ENCODE measurements around the gene XYLT2. TPM values are rescaled to one million over a fixed set of nuclear protein-coding genes. Genes with fewer than 3 reads are reported as not detected.

Gene XYLT2
- total RNA-seq, 2 donors from 2014 or later, result 22.8 to 31.3 TPM

DNA sequence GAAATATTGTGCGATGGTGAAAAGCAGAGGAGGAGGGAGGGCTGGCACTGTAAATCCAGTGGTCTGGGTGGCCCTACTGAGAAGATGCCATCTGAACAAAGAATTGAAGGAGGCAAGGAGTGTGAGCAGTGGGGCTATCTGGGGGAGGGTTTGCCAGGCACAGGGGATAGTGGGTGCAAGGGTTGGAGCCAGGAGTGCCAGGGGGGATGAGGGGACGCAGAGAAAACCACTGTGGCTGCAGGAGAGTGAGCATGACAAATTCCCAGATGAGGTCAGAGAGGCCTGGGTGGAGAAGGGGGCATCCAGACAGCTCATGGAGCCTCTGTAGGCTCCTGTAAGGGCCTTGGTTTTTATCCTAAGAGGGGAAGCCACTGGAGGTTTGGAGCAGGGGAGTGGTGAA is 4.8 kb downstream of the XYLT2 start:
- Histone ChIP-seq H3K4me1 (peaks cover 17% of the 10 kb centered on the region), H3K9me3 (no peaks in the 10 kb centered on the region), H3K27ac (no peak overlapping the region), H3K4me3 (no peak overlapping the region), H3K36me3 (replicated peaks in 1 of 2; ENCODE audit: insufficient read depth in 1 of 2, low read depth in 2 of 2) (peaks cover 0 to 2% of the 10 kb centered on the region in 2 donors), H3K27me3 (no peaks in the 10 kb centered on the region)
- DNase-seq (no peak), ATAC-seq (no peak)
- no peak for TF ChIP-seq POLR2A (IDR thresholded peaks at IDR 0.05)
- TF ChIP-seq, protein P1, sequence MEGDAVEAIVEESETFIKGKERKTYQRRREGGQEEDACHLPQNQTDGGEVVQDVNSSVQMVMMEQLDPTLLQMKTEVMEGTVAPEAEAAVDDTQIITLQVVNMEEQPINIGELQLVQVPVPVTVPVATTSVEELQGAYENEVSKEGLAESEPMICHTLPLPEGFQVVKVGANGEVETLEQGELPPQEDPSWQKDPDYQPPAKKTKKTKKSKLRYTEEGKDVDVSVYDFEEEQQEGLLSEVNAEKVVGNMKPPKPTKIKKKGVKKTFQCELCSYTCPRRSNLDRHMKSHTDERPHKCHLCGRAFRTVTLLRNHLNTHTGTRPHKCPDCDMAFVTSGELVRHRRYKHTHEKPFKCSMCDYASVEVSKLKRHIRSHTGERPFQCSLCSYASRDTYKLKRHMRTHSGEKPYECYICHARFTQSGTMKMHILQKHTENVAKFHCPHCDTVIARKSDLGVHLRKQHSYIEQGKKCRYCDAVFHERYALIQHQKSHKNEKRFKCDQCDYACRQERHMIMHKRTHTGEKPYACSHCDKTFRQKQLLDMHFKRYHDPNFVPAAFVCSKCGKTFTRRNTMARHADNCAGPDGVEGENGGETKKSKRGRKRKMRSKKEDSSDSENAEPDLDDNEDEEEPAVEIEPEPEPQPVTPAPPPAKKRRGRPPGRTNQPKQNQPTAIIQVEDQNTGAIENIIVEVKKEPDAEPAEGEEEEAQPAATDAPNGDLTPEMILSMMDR (IDR thresholded peaks at IDR 0.05), result no peak
- intact Hi-C loops (cut with DNase I), result no loop called here
- 91 to 94% methylated on average over 2 of the region's 2 CpGs for WGBS, 2 donors

DNA sequence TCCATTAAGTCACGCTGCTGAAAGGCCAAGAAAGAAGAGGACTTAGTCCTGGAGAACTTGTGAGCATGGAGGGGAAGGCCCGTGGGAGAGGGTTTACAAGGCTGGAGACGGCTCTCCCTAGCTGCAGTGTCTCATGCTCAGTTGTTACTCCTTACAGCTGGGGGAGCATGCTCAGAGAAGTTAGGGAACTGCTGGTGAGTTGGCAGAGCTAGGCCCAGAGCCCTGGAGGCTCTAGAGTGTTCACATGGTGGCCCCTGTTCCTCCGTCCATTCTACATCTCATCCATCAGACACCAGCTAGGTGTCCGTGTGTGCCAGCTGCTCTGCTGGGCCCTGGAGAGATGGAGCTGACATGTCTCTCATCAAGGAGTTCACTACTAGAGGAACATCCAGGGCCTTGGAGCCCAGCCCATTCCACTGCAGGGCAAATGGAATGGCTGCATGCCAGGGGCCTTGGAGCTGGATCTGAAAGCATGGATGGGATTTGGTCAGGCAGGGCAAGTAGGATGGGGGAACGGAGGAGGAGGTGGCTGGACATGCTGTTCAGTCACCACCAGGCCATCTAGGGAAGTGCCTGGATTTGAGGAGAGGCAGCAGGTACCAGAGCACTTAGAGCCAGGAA is 6.3 kb downstream of the XYLT2 start:
- no peaks in the 10 kb centered on the region for H3K27me3 ChIP-seq
- intact Hi-C loops (cut with DNase I), result no loop called here
- WGBS, 2 donors, result 81 to 84% methylated on average over 4 to 6 of the region's 6 CpGs
- TF ChIP-seq, protein P1 (IDR thresholded peaks at IDR 0.05), result no peak
- TF ChIP-seq POLR2A (IDR thresholded peaks at IDR 0.05), result no peak
- DNase-seq (peak in 1 of 4 donors; percentile 49), ATAC-seq (no peak)
- no peak overlapping the region for H3K27ac ChIP-seq
- H3K9me3 ChIP-seq, result no peaks in the 10 kb centered on the region
- H3K36me3 ChIP-seq (replicated peaks in 1 of 2; ENCODE audit: insufficient read depth in 1 of 2, low read depth in 2 of 2), result peaks cover 7 to 8% of the 10 kb centered on the region in 2 donors
- peaks cover 10% of the 10 kb centered on the region for H3K4me1 ChIP-seq
- no peak overlapping the region for H3K4me3 ChIP-seq

DNA sequence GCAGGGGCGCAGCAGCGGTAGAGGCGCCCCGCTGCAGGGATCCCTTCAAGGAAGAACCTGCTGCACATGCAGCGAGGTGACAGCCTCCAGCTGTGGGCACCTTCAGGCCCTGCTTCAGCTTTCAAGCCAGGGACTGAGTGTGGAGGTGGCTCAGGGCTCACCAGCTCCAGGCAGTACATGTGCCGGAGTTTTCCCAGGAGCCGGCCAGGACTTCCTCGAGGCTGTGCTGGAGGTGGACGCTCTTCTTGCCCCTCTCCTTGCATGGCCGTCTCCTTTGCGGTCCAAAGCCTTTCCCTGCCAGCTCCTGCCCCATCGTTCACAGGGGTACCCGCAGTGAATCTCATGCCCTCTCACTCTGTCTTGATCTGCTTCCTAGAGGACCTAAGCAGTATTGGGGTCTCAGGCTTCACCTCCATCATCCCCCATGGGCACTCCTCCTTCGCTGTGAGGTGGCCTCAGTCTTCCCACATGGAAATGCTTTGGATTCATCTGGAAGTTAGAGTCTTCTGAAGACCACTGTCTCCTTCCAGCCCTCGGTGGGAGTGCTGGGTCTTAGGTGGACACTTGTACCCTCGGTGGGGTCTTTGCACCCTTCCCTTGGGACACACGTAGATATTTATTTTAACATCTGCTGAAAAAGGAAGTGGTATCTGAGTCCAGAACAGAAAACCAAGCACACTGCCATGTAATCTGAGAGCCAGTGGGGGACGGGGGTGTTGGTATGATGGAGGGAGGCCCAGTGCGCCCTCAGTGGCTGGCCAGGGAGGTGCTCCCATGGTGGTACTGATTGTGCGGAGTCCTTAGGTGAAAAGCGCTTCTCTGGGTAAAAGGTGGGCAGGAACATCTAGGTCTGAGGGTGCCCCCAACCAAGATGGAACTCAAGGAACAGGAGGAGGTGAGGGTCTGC is 7.0 kb downstream of the XYLT2 start:
- 92 to 93% methylated on average over 20 to 21 of the region's 21 CpGs for WGBS, 2 donors
- DNase-seq (no peak), ATAC-seq (no peak)
- intact Hi-C loops (cut with DNase I), result no loop called here
- Histone ChIP-seq H3K27me3 (no peaks in the 10 kb centered on the region), H3K4me3 (no peak overlapping the region), H3K9me3 (no peaks in the 10 kb centered on the region), H3K4me1 (peaks cover 3% of the 10 kb centered on the region), H3K36me3 (replicated peaks in 1 of 2; ENCODE audit: insufficient read depth in 1 of 2, low read depth in 2 of 2) (peaks cover 7 to 8% of the 10 kb centered on the region in 2 donors), H3K27ac (no peak overlapping the region)
- no peak for TF ChIP-seq POLR2A (IDR thresholded peaks at IDR 0.05)
- TF ChIP-seq, protein P1 (IDR thresholded peaks at IDR 0.05), result no peak

DNA sequence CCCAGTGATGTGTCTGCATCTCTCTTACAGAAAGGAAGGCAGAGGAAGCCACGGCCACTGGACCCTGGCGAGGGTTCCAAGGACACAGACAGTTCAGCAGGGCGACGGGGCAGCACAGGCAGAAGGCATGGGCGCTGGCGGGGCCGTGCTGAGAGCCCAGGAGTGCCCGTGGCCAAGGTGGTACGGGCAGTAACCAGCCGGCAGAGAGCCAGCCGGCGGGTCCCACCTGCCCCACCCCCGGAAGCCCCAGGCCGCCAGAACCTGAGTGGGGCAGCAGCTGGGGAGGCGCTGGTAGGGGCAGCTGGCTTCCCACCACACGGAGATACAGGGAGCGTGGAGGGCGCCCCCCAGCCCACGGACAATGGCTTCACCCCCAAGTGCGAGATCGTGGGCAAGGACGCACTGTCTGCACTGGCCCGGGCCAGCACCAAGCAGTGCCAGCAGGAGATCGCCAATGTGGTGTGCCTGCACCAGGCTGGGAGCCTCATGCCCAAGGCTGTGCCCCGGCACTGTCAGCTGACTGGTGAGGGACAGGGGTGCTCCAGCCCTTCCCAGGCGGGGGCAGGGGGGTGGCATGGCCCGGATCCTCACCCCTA is 7.8 kb downstream of the XYLT2 start:
- WGBS, 2 donors, result 88 to 91% methylated on average over 2 to 19 of the region's 27 CpGs
- no peak overlapping the region for H3K4me3 ChIP-seq
- no peaks in the 10 kb centered on the region for H3K9me3 ChIP-seq
- no peaks in the 10 kb centered on the region for H3K27me3 ChIP-seq
- no peak overlapping the region for H3K27ac ChIP-seq
- ATAC-seq (no peak), DNase-seq (no peak)
- peaks cover 7 to 8% of the 10 kb centered on the region in 2 donors for H3K36me3 ChIP-seq (replicated peaks in 1 of 2; ENCODE audit: insufficient read depth in 1 of 2, low read depth in 2 of 2)
- H3K4me1 ChIP-seq, result peaks cover 4% of the 10 kb centered on the region
- intact Hi-C loops (cut with DNase I), result no loop called here
- no peak for TF ChIP-seq POLR2A (IDR thresholded peaks at IDR 0.05)

DNA sequence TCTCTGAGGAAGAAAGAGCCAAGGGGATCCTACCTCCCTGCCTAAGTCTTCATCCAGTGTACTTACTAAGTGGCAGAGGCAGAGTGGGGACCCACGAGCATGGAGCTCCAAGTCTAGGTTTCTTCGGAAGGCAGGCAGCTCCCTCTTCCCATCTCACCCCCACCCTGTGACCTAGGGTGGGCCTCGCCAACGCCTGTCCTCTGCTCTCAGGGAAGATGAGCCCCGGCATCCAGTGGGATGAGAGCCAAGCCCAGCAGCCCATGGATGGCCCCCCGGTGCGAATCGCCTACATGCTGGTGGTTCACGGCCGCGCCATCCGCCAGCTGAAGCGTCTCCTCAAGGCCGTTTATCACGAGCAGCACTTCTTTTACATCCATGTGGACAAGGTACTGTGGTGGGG is 8.3 kb downstream of the XYLT2 start:
- Histone ChIP-seq H3K4me1 (peaks cover 9% of the 10 kb centered on the region), H3K27me3 (no peaks in the 10 kb centered on the region), H3K9me3 (no peaks in the 10 kb centered on the region), H3K27ac (no peak overlapping the region), H3K36me3 (replicated peaks in 1 of 2; ENCODE audit: insufficient read depth in 1 of 2, low read depth in 2 of 2) (peaks cover 7 to 8% of the 10 kb centered on the region in 2 donors), H3K4me3 (no peak overlapping the region)
- WGBS, 2 donors, result 92 to 93% methylated on average over 15 of the region's 15 CpGs
- TF ChIP-seq POLR2A (IDR thresholded peaks at IDR 0.05), result no peak
- ATAC-seq (no peak), DNase-seq (no peak)
- intact Hi-C loops (cut with DNase I), result no loop called here

Data from body of pancreas (tissue), 4 donors.